Brain microvascular endothelial cell (primary cell): ENCODE measurements around the gene CHST12.

Experiments
- DNase-seq: peaks from one replicate; pipeline ENCODE4 v3.0.0-alpha.2; 2020
- H3K27ac ChIP-seq: fragments of 250-450 bp; sonication (Bioruptor Pico); 2 replicates; pipeline ENCODE4 v1.5.1; 2020; ENCODE audit warnings: mild to moderate bottlenecking, moderate library complexity
- H3K27me3 ChIP-seq: fragments of 250-450 bp; sonication (Bioruptor Pico); replicated peaks from 2 replicates; pipeline ENCODE4 v1.5.1; 2020; ENCODE audit warnings: mild to moderate bottlenecking
- H3K36me3 ChIP-seq: fragments of 250-450 bp; sonication (Bioruptor Pico); replicated peaks from 2 replicates; pipeline ENCODE4 v1.5.1; 2020; ENCODE audit warnings: mild to moderate bottlenecking
- H3K4me3 ChIP-seq: 2 replicates; pipeline ENCODE4 v1.5.1; 2011; ENCODE audit warnings: low read depth, mild to moderate bottlenecking, control low read depth, low read length, moderate library complexity
- in situ Hi-C: cut with HindIII; loops from 2 replicates; pipeline ENCODE4 v1.10.0; 2017; ENCODE audit warnings: low sequenced_read_pairs, low pct_ligation_motif_present
- TF ChIP-seq, protein P1 (sequence below): IDR thresholded peaks from 2 replicates; pipeline ENCODE4 v1.5.1; 2011; ENCODE audit warnings: low read depth, mild to moderate bottlenecking, moderate library complexity, low read length, control low read depth, inconsistent platforms; ENCODE audit errors: missing control alignments

CHST12 gene

DNA sequence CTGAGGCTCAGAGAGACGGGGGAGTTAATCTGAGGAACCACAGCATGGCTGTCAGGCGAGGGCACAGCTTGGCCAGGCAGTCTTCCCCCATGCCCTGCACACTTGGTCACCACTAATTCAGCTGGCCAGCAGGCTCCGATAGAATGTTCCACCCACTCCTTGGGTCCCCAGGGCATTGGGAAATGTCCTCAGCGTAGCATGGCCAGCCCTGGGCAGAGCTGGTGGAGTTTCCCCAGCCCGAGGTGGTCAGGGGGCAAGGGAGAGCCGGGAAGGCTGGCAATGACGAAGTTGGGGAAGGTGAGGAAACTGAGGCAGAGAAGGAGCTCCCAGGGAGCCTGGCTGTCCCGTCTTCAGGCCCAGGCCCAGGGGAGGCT lies 84.8 kb downstream of the CHST12 start:
- TF ChIP-seq, protein P1, sequence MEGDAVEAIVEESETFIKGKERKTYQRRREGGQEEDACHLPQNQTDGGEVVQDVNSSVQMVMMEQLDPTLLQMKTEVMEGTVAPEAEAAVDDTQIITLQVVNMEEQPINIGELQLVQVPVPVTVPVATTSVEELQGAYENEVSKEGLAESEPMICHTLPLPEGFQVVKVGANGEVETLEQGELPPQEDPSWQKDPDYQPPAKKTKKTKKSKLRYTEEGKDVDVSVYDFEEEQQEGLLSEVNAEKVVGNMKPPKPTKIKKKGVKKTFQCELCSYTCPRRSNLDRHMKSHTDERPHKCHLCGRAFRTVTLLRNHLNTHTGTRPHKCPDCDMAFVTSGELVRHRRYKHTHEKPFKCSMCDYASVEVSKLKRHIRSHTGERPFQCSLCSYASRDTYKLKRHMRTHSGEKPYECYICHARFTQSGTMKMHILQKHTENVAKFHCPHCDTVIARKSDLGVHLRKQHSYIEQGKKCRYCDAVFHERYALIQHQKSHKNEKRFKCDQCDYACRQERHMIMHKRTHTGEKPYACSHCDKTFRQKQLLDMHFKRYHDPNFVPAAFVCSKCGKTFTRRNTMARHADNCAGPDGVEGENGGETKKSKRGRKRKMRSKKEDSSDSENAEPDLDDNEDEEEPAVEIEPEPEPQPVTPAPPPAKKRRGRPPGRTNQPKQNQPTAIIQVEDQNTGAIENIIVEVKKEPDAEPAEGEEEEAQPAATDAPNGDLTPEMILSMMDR: no peak
- Histone ChIP-seq H3K36me3 (no peaks in the 10 kb centered on the region), H3K4me3 (no peak overlapping the region), H3K27me3 (no peaks in the 10 kb centered on the region), H3K27ac (no peak overlapping the region)
- in situ Hi-C loops: no loop called here
- DNase-seq: no peak

DNA sequence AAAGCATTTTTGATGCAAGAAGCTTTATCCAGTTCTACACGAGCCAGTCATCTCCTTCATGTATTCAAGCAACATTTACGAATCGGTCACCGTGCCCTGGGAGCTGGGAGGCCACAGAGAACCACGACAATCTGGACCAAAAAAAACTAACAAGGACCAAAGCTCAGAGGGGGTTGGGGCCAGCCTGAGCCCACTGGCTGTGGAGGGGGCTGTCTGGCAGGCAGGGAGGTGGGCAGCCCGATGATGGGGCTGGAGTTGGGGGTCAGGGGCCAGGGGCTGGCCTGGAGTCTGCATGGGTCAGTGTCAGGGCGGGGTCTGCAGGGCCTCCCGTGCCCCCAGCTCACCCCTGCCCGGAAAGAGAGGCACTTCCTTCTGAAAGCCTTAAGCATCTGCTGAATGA lies 85.3 kb downstream of the CHST12 start:
- no peak overlapping the region for H3K27ac ChIP-seq
- TF ChIP-seq, protein P1: no peak
- no peaks in the 10 kb centered on the region for H3K36me3 ChIP-seq
- no peak overlapping the region for H3K4me3 ChIP-seq
- H3K27me3 ChIP-seq: no peaks in the 10 kb centered on the region
- DNase-seq: no peak
- in situ Hi-C loops: no loop called here

DNA sequence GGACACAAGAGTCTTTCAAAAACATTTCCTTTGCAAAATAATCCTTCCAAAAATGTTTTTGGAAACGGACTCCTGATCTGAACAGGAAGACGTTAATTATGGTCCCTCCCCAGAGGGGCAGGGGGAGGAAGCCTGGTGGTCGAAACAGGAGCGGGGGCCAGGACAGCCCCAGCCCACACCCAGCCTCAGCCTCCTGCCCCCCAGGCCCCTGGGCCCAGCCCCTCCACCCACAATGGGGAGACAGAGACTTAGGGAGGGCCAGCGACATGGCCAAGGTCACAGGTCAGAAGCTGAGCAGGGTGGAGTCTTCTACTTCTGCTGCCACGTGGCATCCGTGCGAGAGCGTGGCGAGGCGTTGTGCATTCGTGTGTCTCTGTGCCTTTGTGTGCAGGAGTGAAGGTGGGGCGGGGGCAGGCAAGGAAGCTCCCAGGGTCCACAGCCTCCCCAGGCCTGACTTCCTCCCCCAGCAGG lies 86.8 kb downstream of the CHST12 start:
- TF ChIP-seq, protein P1: no peak
- Histone ChIP-seq H3K27ac (no peak overlapping the region), H3K4me3 (no peak overlapping the region), H3K27me3 (no peaks in the 10 kb centered on the region), H3K36me3 (no peaks in the 10 kb centered on the region)
- no peak for DNase-seq
- in situ Hi-C loops: no loop called here

DNA sequence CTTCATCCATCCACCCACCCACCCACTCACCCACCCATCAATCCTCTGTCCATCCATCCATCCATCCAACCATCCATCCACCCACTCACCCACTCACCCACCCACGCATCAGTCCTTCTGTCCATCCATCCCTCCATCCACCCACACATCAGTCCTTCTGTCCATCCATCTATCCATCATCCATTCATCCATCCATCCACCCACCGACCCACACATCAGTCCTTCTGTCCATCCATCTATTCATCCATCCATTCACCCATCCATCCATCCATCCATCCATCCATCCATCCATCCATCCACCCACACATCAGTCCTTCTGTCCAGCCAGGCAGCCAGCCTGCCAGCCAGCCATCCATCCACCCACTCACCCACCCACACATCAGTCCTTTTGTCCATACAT lies 88.6 kb downstream of the CHST12 start:
- no peak for DNase-seq
- H3K27ac ChIP-seq: no peak overlapping the region
- H3K27me3 ChIP-seq: no peaks in the 10 kb centered on the region
- no peaks in the 10 kb centered on the region for H3K36me3 ChIP-seq
- in situ Hi-C loops: no loop called here
- TF ChIP-seq, protein P1: no peak
- H3K4me3 ChIP-seq: no peak overlapping the region

DNA sequence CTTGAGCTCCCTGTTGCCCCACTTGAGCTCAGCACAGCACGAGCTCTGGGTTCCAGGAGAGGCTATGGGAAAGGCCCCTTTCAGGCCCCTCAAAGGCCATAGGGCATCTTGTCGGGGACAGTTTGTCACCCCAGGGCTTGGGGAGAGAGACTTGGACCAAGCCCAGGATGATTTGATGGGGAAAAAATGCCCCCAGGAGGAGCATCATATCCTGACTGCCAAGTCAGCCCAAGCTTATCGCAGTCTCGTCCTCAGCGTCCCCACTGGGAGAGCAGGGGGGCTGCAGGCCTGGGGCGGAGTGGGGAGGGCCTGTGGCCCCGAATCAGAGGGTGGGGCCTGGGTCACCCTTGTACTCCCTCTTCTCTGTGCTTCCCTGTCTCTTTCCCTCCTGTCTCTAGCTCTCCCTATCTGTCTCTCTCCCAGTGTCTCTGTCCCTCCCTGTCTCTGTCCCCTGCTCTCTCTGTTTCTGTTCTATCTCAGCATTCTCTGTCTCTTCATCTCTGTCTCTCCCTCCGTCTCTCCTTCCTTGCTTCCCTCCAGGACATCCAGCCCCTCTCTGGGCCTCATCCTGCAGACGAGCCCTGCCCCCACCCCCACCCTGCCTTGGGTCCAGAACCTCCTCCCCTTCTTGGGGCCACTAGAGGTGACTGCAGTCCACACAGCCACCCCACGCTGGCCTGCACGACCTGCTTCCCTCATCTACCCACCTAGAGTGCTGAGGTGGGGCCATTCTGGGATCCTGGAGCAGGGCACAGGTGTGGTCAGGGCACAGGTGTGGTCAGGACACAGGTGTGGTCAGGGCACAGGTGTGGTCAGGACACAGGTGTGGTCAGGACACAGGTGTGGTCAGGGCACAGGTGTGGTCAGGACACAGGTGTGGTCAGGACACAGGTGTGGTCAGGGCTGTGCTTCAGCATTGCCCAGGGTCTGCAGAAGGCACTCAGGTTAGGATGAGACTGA lies 90.1 kb downstream of the CHST12 start:
- in situ Hi-C loops: no loop called here
- Histone ChIP-seq H3K27ac (no peak overlapping the region), H3K27me3 (no peaks in the 10 kb centered on the region), H3K4me3 (no peak overlapping the region), H3K36me3 (no peaks in the 10 kb centered on the region)
- peak; percentile 12 for DNase-seq
- TF ChIP-seq, protein P1: no peak
